T-helper 22 cell (primary cell): ENCODE measurements around the gene CYB561D2.
A peak's percentile ranks its signal among the peaks of the same experiment; 100 is the strongest.

Experiments used
- DNase-seq: peaks from one replicate; pipeline ENCODE4 v3.0.0-alpha.2; 2020; ENCODE audit warnings: low read depth

The CYB561D2 gene

DNA sequence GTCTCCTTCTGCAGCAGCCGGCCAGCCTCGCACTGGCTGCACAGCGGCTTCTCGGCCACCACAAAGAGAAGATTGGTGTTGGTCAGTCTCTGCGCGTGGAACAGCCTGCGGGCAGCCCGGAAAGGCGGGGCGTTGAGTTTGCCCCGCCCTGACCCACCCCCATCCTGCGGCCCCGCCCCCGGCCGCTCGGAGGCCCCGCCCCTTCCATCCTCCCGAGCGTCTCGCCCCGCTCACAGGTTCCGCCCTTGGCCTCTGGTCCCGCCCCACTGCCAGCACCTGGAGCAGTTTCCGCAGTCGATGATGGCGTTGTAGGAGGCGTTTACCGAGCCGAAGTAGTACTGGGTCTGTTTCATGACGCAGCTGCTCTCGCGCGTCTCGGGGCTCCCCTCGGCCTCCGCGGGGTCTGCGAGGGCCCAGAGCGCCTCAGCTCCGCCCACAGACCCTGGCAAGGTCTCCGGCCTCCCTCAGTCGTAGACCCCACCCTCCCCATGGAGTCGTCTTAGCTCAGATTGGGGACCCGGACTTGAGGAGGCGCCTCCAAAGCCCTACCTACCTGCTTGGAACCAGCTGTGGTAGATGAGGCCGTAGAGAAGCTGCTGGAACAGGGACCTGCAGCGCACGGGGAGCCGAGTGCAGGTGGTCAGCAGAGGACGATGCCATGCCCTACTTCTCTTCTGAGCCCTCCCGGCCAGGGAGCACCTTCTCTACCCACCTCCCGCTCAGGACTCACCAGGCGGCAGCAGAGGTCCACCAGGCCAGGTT lies 14.6 kb downstream of the CYB561D2 start:
- DNase-seq, result peak; percentile 94

DNA sequence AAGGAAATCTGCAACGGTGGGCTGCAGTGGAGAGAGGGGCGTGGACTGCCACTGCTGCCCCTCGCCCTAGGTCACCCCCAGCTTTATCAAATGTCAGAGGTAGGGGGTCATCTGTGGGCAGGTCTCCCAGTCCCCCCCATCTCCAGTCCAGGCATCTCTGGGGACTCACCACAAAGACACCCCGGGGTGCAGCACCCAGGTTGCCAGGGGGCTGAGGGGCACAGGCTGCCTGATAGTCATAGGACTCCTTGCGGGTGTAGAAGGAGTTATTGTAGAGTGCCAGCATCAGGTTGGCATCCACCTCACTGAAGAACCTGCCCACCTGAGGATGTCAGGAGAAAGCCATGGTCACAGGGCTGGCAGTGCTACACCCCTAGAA lies 15.2 kb downstream of the CYB561D2 start:
- DNase-seq, result no peak

DNA sequence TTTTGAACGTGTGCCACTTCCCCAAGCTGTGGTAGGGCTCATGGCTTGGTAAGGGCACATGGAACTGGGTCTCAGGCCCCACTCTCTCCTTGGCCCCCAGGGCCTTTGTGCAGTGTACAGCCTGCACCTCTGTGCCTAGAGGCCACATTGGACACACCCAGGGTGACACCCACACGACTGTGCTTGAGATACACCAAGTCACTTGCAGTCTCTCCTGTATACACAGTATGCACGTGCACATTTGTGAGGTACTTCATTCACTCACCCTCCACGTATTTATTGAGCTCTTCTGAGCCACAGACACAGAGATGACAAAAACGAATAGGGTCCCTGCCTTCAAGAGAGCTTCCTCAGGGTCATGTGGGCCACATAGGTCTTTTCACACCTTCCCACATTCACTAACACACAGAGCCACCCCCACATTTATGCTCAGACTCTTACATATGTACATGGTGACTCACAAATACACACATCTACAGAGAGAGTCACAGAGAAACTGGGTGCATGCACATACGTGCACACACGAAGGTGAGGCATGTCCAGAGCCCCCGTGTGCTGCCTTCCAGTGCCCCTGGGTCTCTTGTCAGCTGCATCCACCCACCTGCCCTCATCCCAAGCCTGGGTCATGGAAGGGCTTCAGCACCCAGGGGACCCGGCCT lies 18.5 kb downstream of the CYB561D2 start:
- DNase-seq, result no peak

DNA sequence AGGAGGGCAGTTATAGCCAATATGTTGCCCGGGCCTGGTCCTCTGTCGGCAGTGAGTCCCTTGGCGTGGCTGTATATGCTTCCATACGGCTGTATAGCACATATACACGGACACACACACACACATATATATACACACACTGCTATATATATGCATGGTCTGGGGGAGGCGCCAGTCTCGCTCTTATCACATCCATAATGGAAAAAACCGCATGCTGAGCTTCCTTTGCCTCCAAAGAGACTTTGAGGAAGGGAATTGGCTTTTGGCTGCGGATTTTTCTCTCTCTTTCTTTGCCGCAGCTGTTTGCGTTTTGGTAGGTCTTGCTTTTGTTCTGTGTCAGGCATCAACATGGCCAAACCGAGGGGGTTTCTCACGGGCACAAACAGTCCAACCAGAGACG lies 19.9 kb downstream of the CYB561D2 start:
- no peak for DNase-seq

DNA sequence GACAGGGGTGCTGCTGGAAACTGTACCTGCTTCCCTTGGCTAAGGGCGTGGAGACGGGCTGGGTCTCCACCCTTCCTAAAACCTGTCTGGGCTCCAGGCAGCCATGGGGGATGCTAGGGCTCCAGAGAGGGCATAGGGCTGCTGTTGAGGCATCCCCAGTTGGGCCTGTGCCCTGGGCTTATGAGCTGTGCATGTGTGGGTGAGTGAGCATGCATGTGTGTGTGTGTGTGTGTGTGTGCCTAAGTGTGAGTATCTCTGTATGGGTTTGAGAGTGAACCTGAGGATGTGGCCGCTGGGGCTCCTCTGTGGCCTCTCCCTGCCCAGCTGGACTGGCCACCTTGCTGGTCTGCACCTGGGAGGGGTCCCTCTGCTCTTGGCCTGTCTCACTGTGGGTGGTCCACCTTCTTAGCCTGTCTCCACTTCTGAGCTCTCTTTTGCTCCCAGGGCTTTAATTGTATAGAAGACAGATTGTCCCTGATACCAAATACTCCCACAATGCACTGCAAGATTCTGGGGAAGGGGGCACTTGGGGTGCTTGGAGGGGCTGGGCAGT lies 20.5 kb downstream of the CYB561D2 start:
- no peak for DNase-seq

DNA sequence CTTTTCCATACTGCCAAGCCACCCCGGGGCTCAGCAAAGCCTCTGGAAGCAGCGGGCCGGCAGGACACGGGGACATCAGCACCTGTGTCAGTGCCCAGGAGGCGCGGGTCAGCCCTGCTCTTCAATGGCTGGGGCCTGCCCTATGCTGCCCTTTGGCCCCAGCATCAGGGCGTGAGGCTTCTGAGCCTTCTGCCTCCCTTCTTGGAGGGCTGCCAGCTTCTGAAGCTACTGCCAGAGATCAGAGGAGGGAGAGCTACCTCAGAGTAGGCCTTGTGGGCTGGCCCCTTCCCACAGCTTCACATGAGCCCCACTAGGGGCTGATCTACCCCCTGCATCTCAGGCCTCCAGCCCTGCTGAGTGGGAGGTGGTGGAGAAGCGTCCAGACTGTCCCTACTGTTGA lies 21.7 kb downstream of the CYB561D2 start:
- no peak for DNase-seq

DNA sequence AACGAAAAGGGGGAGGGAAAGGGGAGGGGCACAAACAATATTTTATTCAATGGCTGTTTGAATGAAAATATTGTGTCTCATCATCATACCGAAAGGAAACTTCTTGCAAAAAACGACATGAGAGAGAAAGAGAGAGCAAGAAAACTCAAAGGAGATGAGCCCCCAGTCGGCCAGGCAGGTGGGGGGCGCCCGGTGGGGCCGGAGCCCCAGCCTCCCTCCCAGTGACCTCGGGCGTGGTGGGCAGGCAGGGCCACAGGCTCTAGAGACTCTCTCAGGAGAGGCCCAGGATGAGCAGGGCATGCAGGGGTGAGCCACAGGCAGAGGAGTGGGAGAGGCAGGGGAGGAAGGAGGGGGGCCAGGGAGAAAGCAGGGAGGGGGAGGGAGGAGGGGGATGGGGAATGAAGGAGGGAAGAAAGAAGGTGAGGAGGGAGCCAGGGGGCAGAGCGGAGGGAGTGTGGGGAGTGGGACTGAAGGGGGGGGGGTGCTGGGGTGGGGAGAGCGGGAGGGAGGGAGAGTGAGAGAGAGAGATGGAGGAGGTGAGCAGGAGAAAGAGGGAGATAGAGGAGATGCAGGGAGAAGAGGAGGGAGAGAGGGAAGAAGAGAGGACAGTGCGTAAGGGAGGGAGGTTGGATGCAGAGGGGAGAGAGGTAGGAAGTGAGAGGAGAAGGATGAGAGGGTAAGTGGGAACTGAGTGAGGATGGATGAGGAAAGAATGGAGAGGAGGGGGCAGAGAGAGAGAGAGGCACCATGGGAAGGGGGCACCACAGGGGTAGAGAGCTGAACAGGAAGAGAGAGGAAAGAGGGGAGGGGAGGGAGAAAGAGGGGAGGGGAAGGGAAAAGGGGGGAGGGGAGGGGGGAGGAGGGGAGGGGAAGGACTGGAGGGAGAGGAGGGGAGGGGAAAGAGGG lies 22.7 kb downstream of the CYB561D2 start:
- no peak for DNase-seq

DNA sequence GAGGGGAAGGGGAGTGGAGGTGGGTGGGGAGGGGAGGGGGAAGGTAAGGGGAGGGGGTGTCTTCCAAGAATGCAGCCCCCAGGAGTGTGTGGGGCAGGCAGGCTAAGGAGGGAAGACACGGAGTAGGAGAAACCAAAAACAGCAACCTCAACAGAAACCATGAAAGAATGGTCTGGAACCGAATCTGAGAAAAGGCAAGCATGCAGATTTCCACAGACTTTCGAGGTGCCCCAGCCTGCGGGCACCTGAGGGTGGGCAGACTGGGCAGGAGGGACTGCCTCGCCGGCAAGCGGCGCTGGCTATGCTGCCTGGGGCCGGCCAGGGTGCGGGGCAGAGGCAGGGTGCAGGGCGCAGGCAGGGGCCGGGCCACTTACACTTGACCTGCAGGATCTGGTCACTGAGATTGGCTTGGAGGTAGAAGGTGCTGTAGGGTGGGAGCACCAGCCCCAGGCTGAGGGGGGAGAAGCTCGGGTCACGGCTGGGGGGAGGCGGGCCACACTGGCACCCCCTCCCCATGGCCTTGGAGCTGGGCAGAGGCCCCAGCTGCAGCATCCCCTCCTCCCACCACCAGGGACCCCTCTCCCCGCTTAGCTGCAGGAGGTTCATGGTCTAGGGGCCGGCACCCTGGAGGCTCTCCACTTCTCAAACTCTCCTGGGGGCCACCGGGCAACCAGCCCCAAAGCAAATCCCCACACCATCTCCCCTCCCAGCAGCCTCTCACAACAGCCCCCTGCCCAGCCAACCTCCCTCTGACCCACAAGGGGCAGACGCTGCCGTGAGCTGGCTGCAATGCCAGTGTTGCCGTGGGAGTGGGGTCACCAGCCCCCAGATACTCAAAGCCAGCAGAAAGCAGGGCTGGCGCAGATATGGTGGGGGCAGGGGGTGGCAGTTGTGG lies 23.9 kb downstream of the CYB561D2 start:
- DNase-seq, result no peak

DNA sequence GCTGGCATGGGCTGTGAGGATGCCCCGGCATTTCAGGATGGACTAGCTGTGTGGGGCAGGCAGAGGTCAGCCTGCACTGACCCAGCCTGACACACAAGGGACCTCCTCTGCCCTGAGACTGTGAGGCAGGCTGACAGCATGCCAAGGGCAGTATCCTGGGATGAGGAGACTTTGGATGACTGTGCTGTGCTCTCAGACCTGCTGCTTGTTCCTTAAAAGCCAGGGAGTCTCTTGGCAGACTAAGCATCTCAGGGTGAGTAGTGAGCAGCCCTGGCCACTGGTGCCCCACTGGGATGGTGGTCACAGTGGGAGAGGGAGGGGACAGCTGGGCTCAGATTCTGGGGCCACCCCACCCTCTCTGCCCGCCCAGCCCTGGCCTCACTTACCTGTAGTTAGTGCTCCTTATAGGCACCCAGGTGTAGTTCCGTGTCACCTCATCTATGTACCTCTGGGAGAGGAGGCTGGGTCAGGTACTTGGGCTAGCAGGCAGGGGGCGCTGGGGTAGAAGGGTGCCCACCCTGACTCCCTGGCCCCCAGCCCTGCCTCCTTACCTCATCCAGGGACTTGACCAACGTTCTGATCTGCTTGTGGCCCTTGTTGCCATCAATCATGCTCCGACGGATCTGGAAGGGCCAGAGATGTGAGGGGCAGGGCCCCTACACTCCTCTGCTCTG lies 24.7 kb downstream of the CYB561D2 start:
- DNase-seq, result no peak

DNA sequence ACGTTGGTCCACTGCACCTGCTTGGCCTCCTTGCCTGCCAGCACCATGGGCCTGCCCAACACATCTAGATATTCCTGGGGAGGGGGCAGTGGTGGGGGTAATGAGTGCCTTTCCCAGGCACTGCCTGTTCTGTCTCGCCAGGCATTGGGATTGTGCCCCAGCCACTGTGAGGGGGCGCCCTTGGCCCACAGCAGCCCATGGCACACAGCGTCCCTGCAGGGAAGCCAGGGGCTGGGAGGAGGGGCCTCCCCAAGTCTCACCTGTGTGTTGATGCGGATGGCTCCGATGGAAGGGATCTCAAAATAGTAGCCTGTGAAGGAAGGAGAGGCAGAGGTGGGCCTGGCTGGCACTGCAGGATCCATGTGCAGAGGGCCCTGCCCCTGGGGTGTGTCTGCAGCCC lies 27.4 kb downstream of the CYB561D2 start:
- no peak for DNase-seq

DNA sequence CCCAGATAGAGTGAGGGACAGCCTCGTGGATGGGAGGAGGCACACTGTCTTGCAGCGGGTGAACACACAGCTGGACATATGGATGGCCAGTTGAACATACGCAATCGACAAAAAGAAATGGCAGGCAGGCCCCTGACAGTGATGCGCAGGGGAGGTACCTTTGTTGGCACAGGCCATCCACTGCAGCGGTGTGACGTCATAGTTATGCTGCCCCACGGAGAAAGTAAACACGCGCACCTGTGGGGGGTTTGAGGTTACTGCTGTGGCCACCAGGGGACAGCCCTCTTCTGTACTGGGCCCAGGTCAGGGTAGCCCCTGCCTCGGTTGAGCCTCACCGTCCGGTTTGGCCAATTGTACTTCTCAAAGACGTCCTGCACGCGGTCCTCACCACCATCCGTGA lies 28.1 kb downstream of the CYB561D2 start:
- DNase-seq, result no peak

DNA sequence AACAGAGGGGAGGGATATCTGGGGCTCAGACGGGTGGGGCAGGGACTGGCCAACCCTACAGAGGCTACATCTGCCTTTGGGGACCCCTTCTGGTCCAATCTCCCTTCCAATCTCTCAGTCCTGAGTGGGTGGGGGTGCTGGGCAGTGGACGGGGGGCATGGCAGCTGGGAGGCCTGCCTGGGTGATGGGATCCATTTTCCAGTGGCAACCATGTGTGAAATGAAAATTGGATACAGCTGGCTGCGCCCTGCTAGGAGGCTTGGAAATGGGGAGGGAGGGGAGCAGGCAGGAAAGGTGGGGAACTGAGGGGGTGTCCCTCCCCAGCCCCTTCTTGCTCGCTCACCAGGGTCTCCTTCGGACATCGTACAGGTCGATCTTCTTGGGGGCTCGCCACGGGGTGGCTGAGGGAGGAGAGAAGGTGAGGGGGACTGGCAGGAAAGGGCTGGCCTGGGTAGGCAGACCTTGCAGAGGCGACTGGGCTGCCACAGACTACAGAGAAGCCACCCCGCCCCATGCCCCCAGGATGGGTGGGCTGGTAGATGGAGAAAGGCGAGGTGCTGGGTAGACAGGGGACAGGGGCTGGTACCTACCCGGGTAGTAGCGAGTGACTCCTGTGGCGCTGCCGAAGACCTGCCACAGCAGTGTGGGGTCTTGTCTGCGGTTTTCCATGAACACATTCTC lies 29.9 kb downstream of the CYB561D2 start:
- DNase-seq, result no peak

DNA sequence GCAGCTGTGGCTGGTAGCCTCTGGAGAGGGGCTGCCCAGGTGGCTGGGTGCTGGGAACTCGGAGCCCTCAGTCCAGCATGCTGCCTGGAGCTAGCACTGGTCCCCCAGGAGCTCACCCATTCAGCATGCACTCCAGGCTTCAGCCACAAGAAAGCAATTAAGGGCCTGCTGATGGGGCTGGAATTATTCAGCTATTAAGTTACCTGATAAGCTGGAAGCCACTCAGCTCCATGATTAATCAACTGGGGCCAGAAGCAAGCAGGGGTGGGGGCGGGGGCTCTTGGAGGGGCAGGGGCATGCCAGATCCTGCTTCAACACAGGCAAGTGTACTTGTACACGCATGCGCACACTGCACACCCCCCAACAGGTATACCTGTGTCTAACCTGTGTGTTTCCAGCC lies 30.7 kb downstream of the CYB561D2 start:
- DNase-seq, result no peak

DNA sequence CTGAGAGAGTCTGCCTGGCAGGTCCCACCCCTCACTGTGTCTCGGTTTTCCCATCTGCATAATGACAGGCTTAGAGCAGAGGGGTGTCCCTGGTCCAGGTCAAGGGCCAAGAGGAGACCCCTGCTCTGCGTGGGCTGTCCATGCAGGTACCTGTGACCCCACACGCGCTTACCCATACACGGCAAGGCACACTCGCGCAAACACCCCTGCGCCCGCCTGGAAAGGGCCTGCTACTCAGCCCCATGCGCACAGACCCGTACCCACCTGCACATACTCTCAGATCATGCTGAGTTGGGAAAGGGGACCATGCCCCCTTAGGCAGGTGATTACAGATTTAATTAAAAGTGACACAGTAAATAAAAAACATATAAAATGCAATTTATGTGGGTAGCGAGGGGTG lies 32.1 kb downstream of the CYB561D2 start:
- DNase-seq, result no peak

DNA sequence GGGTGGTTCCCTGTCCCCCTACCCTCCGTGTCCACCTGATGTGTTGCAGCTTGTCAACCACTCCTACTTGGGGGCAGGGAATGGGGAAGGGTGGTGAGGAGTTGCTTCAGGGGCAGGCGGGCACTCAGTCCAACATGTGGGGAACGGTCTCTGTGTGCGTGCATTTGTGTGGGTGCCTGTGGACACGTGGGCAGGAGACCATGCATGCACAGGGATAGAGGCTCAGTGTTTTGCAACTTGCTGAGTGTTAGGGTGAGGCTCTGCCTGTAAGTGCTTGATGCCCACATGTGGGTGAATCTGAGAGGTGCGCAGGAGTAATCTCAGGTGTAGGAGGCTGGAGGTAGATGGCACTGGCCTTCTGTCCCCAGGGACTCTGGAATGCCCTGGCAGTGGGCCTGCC lies 33.1 kb downstream of the CYB561D2 start:
- no peak for DNase-seq

DNA sequence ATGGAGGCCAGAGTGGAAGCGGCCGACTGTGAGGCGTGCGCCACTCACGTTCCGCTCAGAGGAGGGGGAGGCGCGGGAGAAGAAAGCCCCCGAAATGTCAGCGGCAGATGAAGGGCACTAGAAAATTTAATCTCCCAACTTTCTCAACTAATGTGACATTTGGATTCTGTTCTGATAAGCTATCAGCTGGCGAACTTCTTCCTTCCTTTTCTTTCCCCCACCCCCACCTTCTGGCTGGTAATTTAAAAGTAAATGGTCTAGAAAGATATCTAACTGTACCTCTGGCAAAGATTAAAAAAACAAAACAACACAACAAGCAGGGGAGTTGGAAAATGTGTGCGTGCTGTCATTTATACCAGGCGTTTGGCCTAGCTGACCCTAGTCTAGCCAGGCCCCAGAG lies 35.1 kb downstream of the CYB561D2 start:
- no peak for DNase-seq

DNA sequence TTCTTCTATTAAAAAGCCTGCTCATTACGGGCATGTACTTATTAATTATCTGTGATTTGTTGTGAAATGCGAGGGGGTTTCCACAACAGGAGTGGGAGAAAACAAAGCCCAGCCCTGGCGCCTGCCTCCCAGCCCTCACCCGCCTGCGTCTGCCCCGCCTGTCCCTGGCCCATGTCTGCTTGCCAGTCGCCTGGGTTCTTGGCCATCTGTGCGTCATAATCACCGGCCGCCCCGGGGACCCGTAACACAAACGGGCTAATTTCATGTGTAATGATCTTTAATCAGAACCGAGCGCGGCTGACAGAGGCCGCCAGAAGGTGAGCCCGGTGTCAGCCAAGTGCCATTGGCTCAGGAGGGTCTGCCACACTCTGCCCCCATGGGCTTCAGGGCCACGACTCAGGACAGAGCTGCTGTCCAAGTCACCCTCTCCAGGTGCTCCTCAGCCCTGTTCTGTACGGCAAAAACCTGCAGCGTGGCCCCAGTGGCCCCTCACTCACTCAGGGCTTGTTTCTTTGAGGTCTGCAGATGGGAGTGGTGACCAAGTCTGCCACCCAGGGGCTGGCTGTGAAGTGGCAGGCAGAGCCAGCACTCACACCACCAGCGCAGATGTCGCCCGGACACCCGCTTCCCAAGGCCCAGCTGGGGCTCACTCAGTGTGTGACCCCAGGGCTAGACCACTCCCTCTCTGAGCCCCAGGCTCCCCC lies 37.5 kb downstream of the CYB561D2 start:
- DNase-seq, result no peak

DNA sequence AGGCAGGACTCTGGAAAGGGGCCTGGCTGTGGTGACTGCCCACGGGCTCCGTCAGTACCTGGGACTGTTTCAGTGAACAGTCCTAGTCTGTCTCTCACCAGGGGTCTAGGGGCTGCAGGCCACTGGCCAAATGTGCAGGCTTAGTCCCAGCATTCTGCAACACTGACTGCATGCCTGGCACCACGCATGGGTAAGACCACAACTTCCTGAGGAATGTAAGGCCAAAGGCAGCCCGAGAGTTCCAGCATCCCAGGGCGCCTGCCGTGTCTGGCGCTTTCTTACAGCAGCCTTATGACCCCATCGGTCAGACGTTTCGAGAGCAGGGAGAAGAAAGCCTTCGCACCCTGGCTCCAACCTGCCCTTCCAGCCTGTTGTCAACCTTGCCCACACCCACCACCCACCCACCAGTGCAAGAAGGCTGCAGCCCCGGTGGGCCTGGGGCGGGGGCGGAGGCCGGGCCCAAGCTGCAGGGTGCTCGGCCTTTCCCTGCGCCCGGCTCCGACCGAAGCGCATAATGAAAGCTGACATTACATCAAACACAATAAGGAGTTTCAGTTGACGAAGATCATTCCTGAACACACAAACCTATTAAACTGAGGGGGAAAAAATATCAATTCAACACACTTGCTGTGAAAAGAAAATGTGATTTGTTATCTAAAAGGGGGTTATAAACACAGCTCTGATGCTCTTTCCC lies 38.2 kb downstream of the CYB561D2 start:
- no peak for DNase-seq

DNA sequence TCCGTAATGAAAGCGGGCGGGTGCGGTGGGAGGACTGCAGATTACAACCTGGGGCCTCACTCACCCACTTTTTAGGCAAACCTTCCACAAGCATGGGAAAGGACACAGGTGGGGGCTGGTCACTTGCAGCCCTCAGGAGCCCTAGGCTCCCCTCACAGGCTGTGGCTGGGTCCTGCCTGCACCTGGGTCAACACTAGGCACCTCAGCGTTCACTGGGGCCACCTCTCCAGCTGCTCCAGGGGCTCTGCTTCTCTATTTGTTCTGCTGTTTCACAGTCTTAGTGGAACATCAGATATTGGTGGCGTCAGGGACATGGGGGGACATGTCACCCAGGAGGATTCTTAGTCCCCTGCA lies 38.7 kb downstream of the CYB561D2 start:
- DNase-seq, result no peak
